ENCODE results near the gene PLPPR1.

Gene PLPPR1

DNA sequence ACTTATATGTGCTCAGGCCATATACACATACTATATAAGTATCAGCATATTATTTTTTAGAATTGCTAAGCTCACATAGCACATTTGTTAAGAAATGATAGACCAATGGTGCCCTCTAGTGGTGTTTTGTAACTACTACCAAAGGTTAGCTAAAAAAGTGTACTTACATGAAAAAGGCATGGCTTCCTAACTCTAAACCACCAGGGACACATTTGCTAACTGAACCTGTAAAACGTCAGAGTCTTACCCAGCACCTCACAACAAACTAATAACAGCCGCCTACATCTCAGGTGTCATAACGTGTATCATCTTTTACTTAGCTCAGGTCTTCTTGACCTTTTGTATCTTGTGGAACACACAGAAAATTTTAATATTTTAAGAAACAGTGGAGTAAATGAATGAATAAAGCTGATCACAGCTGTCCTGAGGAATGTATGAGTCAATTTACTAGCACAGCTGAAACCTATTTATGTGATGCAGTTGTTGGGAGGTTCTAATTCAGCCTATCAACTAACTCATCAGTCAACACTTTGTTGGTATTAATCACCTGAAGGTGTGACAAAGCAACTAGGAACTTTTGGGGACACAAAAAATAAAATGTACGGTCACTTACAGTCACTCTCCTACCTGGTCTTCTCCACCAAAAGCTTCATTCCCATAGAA lies 283.4 kb downstream of the PLPPR1 start:
- Histone ChIP-seq H2AFZ (ENCODE audit: low read length) (no peak overlapping the region), H3K27me3 (ENCODE audit: insufficient read depth, low read length) (peaks cover 1% of the 10 kb centered on the region; the same call in 1 of the 2 replicates), H3K27ac (ENCODE audit: low read depth, low read length, poor library complexity, severe bottlenecking) (no peak overlapping the region)

DNA sequence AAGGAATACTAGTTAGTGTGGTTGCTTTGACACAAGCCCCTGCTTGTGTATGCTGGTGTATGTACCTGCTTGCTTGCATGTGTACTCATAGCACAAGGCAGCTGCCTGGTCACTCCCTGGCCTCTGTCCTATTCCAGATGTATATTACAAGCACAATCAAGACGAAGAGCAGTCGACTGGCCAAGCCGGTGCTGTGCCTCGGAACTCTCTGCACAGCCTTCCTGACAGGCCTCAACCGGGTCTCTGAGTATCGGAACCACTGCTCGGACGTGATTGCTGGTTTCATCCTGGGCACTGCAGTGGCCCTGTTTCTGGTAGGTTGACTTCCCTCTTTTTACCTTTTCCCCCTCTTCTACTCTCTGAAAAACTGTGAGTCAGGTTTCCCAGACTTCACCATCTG lies 284.1 kb downstream of the PLPPR1 start:
- no peak overlapping the region for H2AFZ ChIP-seq (ENCODE audit: low read length)
- no peak overlapping the region for H3K9ac ChIP-seq (ENCODE audit: low read length)
- no peaks in the 10 kb centered on the region for H3K9me3 ChIP-seq (ENCODE audit: low read length)
- H3K36me3 ChIP-seq (ENCODE audit: insufficient read depth, low read length), result no peaks in the 10 kb centered on the region
- no peaks in the 10 kb centered on the region for H4K20me1 ChIP-seq (ENCODE audit: insufficient read depth, low read length)
- no peak overlapping the region for H3K4me2 ChIP-seq (ENCODE audit: low read length)
- H3K4me1 ChIP-seq (ENCODE audit: insufficient read depth, low read length, severe bottlenecking), result no peaks in the 10 kb centered on the region
- H3F3A ChIP-seq (ENCODE audit: insufficient read depth, low read length), result no peaks in the 10 kb centered on the region
- TF ChIP-seq, protein P1, sequence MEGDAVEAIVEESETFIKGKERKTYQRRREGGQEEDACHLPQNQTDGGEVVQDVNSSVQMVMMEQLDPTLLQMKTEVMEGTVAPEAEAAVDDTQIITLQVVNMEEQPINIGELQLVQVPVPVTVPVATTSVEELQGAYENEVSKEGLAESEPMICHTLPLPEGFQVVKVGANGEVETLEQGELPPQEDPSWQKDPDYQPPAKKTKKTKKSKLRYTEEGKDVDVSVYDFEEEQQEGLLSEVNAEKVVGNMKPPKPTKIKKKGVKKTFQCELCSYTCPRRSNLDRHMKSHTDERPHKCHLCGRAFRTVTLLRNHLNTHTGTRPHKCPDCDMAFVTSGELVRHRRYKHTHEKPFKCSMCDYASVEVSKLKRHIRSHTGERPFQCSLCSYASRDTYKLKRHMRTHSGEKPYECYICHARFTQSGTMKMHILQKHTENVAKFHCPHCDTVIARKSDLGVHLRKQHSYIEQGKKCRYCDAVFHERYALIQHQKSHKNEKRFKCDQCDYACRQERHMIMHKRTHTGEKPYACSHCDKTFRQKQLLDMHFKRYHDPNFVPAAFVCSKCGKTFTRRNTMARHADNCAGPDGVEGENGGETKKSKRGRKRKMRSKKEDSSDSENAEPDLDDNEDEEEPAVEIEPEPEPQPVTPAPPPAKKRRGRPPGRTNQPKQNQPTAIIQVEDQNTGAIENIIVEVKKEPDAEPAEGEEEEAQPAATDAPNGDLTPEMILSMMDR (IDR thresholded peaks at IDR 0.05; ENCODE audit: low read length), result no peak
- no peaks in the 10 kb centered on the region; the same call in 1 of the 2 replicates for H3K27me3 ChIP-seq (ENCODE audit: insufficient read depth, low read length)
- H3K79me2 ChIP-seq (ENCODE audit: insufficient read depth, low read length), result no peaks in the 10 kb centered on the region
- no peak overlapping the region for H3K4me3 ChIP-seq (ENCODE audit: low read depth, low read length, poor library complexity, severe bottlenecking)
- no peak overlapping the region for H3K27ac ChIP-seq (ENCODE audit: low read depth, low read length, poor library complexity, severe bottlenecking)
- no peaks in the 10 kb centered on the region for H3K9me2 ChIP-seq (ENCODE audit: low read depth, low read length)

More for the DNA sequence above, 283.4 kb downstream of the PLPPR1 start:
- Histone ChIP-seq H3K4me1 (ENCODE audit: insufficient read depth, low read length, severe bottlenecking) (no peaks in the 10 kb centered on the region), H3K4me3 (ENCODE audit: low read depth, low read length, poor library complexity, severe bottlenecking) (no peak overlapping the region), H4K20me1 (ENCODE audit: insufficient read depth, low read length) (no peaks in the 10 kb centered on the region), H3K9ac (ENCODE audit: low read length) (no peak overlapping the region), H3K4me2 (ENCODE audit: low read length) (no peak overlapping the region), H3F3A (ENCODE audit: insufficient read depth, low read length) (no peaks in the 10 kb centered on the region), H3K36me3 (ENCODE audit: insufficient read depth, low read length) (no peaks in the 10 kb centered on the region), H3K79me2 (ENCODE audit: insufficient read depth, low read length) (no peaks in the 10 kb centered on the region), H3K9me2 (ENCODE audit: low read depth, low read length) (no peaks in the 10 kb centered on the region), H3K9me3 (ENCODE audit: low read length) (no peaks in the 10 kb centered on the region)
- no peak for TF ChIP-seq EZH2 (IDR thresholded peaks at IDR 0.05; ENCODE audit: borderline replicate concordance, low read length)
- TF ChIP-seq, protein P1 (IDR thresholded peaks at IDR 0.05; ENCODE audit: low read length), result peak; percentile 71

DNA sequence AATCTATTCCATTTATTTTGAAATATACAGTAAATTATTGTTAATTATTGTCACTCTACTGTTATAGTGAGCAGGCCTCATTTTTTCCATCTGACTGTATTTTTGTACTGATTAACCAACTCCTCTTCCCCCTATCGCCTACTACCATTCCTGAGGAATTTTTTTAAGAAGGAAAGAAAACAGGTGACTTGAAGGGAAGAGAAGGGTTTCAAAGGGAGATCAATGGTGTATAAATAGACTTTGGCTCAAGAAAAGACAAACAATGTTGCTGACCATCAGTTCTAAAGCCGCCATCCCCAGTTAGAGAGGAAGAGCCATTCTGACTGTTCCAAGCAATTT lies 286.6 kb downstream of the PLPPR1 start:
- no peak overlapping the region for H3K9ac ChIP-seq (ENCODE audit: low read length)
- H3K4me2 ChIP-seq (ENCODE audit: low read length), result no peak overlapping the region

More for the DNA sequence above, 286.6 kb downstream of the PLPPR1 start:
- H3K27ac ChIP-seq (ENCODE audit: low read depth, low read length, poor library complexity, severe bottlenecking), result no peak overlapping the region
- TF ChIP-seq, protein P1 (IDR thresholded peaks at IDR 0.05; ENCODE audit: low read length), result no peak
- TF ChIP-seq EZH2 (IDR thresholded peaks at IDR 0.05; ENCODE audit: borderline replicate concordance, low read length), result no peak
- H3K9me2 ChIP-seq (ENCODE audit: low read depth, low read length), result no peaks in the 10 kb centered on the region
- no peaks in the 10 kb centered on the region for H3K27me3 ChIP-seq (ENCODE audit: insufficient read depth, low read length)
- H3F3A ChIP-seq (ENCODE audit: insufficient read depth, low read length), result no peaks in the 10 kb centered on the region
- no peaks in the 10 kb centered on the region for H3K9me3 ChIP-seq (ENCODE audit: low read length)
- H3K4me1 ChIP-seq (ENCODE audit: insufficient read depth, low read length, severe bottlenecking), result no peaks in the 10 kb centered on the region
- H4K20me1 ChIP-seq (ENCODE audit: insufficient read depth, low read length), result no peaks in the 10 kb centered on the region
- H2AFZ ChIP-seq (ENCODE audit: low read length), result no peak overlapping the region
- H3K36me3 ChIP-seq (ENCODE audit: insufficient read depth, low read length), result no peaks in the 10 kb centered on the region
- H3K4me3 ChIP-seq (ENCODE audit: low read depth, low read length, poor library complexity, severe bottlenecking), result no peak overlapping the region
- H3K79me2 ChIP-seq (ENCODE audit: insufficient read depth, low read length), result no peaks in the 10 kb centered on the region

Measured in OCI-LY1 (cell line).